ENCODE results near the gene B4GALNT3. TPM values are rescaled to one million over a fixed set of nuclear protein-coding genes. Genes with fewer than 3 reads are reported as not detected.
A peak's percentile ranks its signal among the peaks of the same experiment; 100 is the strongest.

The B4GALNT3 gene
- total RNA-seq, 1 donor from 2014 or later = 7.0 TPM

DNA sequence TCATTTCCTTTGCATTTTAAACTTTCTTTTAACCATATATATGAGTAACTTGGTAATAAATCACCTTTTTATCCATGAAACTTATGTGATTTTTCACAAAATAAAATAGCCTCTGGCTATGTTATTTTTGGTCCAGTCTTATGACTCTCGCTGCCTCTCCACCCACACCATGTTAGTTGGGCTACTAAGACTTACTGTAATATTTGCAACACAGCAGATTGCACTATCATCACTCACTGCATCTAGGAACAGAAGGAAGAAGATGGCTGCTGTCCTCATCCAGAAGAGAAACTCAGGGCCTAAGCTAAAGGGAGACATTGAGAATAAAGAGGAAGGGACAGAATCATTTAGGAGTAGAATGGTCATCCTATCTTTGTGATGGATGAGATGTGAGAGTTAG lies 12.6 kb upstream of the B4GALNT3 start:
- Mint-ChIP-seq H3K36me3 (peaks cover 2% of the 10 kb centered on the region), H3K27ac (no peak overlapping the region), H3K27me3 (ENCODE audit: low read depth) (peaks cover 2% of the 10 kb centered on the region), H3K9me3 (no peaks in the 10 kb centered on the region), H3K4me3 (no peak overlapping the region), H3K4me1 (no peaks in the 10 kb centered on the region)
- TF ChIP-seq, protein P1, sequence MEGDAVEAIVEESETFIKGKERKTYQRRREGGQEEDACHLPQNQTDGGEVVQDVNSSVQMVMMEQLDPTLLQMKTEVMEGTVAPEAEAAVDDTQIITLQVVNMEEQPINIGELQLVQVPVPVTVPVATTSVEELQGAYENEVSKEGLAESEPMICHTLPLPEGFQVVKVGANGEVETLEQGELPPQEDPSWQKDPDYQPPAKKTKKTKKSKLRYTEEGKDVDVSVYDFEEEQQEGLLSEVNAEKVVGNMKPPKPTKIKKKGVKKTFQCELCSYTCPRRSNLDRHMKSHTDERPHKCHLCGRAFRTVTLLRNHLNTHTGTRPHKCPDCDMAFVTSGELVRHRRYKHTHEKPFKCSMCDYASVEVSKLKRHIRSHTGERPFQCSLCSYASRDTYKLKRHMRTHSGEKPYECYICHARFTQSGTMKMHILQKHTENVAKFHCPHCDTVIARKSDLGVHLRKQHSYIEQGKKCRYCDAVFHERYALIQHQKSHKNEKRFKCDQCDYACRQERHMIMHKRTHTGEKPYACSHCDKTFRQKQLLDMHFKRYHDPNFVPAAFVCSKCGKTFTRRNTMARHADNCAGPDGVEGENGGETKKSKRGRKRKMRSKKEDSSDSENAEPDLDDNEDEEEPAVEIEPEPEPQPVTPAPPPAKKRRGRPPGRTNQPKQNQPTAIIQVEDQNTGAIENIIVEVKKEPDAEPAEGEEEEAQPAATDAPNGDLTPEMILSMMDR (IDR thresholded peaks at IDR 0.05; ENCODE audit: unreplicated experiment) = no peak
- DNase-seq (ENCODE audit: low spot score in 2 of 2, unreplicated experiment in 2 of 2) = no peak

DNA sequence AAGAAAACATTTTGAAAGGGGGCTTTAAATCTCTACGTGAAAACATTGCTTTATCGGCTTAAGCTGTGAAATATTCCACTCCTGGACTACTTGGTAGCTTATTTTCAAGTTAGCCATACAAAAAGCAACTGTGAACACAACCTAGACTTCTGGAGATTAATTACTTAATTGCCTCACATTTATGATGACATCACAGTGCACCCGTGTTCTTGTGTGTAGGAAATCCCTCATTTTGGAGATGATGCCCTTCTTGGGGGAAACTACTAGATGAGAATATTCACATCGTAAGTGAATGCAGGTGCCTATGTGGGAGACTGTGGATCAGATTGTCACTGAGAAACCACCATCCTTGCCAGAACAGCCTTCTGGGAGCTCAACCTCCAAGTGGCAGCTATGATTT lies 10.5 kb upstream of the B4GALNT3 start:
- H3K27me3 Mint-ChIP-seq (ENCODE audit: low read depth) = peaks cover 7% of the 10 kb centered on the region
- DNase-seq (ENCODE audit: low spot score in 2 of 2, unreplicated experiment in 2 of 2) = no peak
- H3K4me1 Mint-ChIP-seq = no peaks in the 10 kb centered on the region
- TF ChIP-seq, protein P1 (IDR thresholded peaks at IDR 0.05; ENCODE audit: unreplicated experiment) = no peak
- no peaks in the 10 kb centered on the region for H3K9me3 Mint-ChIP-seq
- H3K4me3 Mint-ChIP-seq = no peak overlapping the region
- H3K36me3 Mint-ChIP-seq = no peaks in the 10 kb centered on the region
- no peak overlapping the region for H3K27ac Mint-ChIP-seq

DNA sequence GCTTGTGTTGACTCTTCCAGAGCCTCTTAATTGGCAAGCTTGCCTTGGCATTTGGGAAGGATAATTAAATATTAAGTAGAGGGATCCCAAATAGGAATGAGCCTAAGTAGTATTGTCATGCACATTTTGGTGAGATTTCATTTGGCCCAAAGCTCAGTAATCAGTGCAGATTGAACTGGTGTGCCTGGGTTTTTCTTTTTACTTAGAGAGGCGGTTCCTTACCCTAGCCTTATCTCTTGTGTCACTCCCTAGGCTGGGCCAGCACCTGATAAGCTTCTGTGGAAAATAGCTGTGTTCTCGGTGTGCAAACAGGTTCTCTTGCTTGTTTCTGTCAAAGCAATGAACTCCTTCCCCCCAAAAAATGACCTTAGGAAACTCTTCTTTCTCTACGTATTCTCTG lies 9.3 kb upstream of the B4GALNT3 start:
- TF ChIP-seq, protein P1 (IDR thresholded peaks at IDR 0.05; ENCODE audit: unreplicated experiment) = no peak
- Mint-ChIP-seq H3K9me3 (no peaks in the 10 kb centered on the region), H3K27me3 (ENCODE audit: low read depth) (peaks cover 15% of the 10 kb centered on the region), H3K4me3 (no peak overlapping the region), H3K4me1 (no peaks in the 10 kb centered on the region), H3K36me3 (no peaks in the 10 kb centered on the region), H3K27ac (no peak overlapping the region)
- no peak for DNase-seq (ENCODE audit: low spot score in 2 of 2, unreplicated experiment in 2 of 2)

DNA sequence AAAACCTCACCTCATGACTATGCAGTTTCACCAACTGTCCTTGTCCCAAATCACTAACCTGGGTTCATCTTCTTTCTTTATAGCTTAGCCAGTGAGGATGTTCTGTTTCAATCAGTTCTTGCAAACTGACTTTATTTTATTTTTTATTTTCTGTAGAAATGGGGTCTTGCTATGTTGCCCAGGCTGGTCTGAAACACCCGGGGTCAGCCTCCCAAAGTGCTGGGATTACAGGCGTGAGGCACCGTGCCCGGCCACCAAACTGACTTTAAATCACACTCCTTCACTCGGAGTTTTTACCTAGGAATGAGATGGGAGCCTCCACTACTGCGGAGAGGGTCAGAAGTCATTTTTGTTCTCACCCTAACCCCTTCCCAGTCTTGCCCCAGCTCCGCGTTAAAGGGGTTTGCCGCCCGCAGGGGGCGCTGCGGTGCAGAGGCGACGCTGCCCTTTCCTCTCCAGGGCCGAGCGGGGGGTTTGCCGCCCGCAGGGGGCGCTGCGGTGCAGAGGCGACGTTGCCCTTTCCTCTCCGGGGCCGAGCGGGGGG lies 7.0 kb upstream of the B4GALNT3 start:
- no peak overlapping the region for H3K4me3 Mint-ChIP-seq
- TF ChIP-seq, protein P1 (IDR thresholded peaks at IDR 0.05; ENCODE audit: unreplicated experiment) = peak; percentile 49
- H3K36me3 Mint-ChIP-seq = no peaks in the 10 kb centered on the region
- H3K27me3 Mint-ChIP-seq (ENCODE audit: low read depth) = peaks cover 37% of the 10 kb centered on the region
- no peaks in the 10 kb centered on the region for H3K4me1 Mint-ChIP-seq
- no peak for DNase-seq (ENCODE audit: low spot score in 2 of 2, unreplicated experiment in 2 of 2)
- H3K27ac Mint-ChIP-seq = no peak overlapping the region
- no peaks in the 10 kb centered on the region for H3K9me3 Mint-ChIP-seq

DNA sequence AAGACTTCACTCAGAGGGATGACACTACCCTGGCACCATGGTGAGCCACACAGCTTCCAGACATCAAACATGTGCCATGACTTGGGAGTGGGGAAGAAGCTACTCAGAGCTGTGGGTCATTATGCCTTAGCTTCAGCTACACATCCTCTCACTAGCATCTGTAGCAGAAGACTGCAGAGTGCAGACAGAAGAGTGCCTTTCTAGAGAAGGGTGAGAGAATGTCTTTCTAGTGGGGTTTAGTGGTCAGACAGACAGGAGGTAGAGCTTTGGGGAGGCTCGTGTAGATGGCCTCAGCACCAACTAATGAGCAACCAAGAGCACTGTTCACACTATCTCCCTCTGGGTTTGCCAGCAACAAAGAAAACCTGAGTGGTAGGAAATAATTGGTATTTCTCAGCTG lies 4.9 kb upstream of the B4GALNT3 start:
- H3K36me3 Mint-ChIP-seq = no peaks in the 10 kb centered on the region
- H3K4me1 Mint-ChIP-seq = peaks cover 3% of the 10 kb centered on the region
- peaks cover 56% of the 10 kb centered on the region for H3K27me3 Mint-ChIP-seq (ENCODE audit: low read depth)
- no peak for DNase-seq (ENCODE audit: low spot score in 2 of 2, unreplicated experiment in 2 of 2)
- no peaks in the 10 kb centered on the region for H3K9me3 Mint-ChIP-seq
- TF ChIP-seq, protein P1 (IDR thresholded peaks at IDR 0.05; ENCODE audit: unreplicated experiment) = no peak
- H3K27ac Mint-ChIP-seq = no peak overlapping the region
- no peak overlapping the region for H3K4me3 Mint-ChIP-seq

DNA sequence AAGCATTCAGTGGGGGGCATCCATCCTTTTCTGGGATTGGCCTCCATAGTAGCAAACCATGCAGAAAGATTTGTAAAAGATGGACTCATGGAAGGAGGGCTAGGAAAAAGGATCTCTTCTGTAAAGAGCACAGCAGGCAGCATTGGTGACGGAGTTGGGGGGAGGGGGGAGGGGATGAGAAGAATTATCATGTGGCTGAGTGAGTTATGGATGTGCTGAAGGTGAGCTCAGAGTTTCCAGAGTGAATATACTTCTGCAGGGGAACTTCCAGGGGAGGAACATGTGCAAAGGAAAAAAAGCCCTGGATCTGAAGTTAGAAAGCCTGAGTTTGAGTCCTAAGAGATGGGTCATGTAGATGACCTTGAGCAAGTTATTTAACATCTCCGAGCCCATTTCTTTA lies 3.9 kb upstream of the B4GALNT3 start:
- Mint-ChIP-seq H3K4me3 (no peak overlapping the region), H3K4me1 (peaks cover 3% of the 10 kb centered on the region), H3K36me3 (no peaks in the 10 kb centered on the region), H3K27ac (no peak overlapping the region), H3K27me3 (ENCODE audit: low read depth) (peaks cover 58% of the 10 kb centered on the region), H3K9me3 (no peaks in the 10 kb centered on the region)
- TF ChIP-seq, protein P1 (IDR thresholded peaks at IDR 0.05; ENCODE audit: unreplicated experiment) = no peak
- no peak for DNase-seq (ENCODE audit: low spot score in 2 of 2, unreplicated experiment in 2 of 2)
